SU-DHL-6 (cell line): ENCODE data around the gene PHPT1.

ENCODE experiments used
- EZH2phosphoT487 ChIP-seq: fragments of 200-600 bp; sonication (generic), shearing (Covaris generic); conservative IDR thresholded peaks from 2 replicates; pipeline ENCODE4 v1.6.1; 2018; ENCODE audit warnings: mild to moderate bottlenecking, antibody characterized with exemption, low read length, moderate library complexity, mixed read lengths
- TF ChIP-seq, protein P1 (sequence below): fragments of 200-600 bp; sonication (generic); IDR thresholded peaks from one replicate; pipeline ENCODE4 v1.5.1; 2017; ENCODE audit warnings: antibody characterized with exemption, mild to moderate bottlenecking, low read length, moderate library complexity; ENCODE audit not compliant: insufficient read depth, poor library complexity, severe bottlenecking

- TF ChIP-seq, protein P1, sequence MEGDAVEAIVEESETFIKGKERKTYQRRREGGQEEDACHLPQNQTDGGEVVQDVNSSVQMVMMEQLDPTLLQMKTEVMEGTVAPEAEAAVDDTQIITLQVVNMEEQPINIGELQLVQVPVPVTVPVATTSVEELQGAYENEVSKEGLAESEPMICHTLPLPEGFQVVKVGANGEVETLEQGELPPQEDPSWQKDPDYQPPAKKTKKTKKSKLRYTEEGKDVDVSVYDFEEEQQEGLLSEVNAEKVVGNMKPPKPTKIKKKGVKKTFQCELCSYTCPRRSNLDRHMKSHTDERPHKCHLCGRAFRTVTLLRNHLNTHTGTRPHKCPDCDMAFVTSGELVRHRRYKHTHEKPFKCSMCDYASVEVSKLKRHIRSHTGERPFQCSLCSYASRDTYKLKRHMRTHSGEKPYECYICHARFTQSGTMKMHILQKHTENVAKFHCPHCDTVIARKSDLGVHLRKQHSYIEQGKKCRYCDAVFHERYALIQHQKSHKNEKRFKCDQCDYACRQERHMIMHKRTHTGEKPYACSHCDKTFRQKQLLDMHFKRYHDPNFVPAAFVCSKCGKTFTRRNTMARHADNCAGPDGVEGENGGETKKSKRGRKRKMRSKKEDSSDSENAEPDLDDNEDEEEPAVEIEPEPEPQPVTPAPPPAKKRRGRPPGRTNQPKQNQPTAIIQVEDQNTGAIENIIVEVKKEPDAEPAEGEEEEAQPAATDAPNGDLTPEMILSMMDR = no peak
- no peak for TF ChIP-seq EZH2phosphoT487
Observed at GRCh38 chr9:136854113-136854841, 5.1 kb downstream of the PHPT1 start.
